ENCODE measurements around the gene AGO1.
"Not testable (repeated sequence)": the region's sequence is repeated elsewhere in the genome, so short reads cannot be mapped to it uniquely, and the experiment has no call there.

Gene AGO1

DNA sequence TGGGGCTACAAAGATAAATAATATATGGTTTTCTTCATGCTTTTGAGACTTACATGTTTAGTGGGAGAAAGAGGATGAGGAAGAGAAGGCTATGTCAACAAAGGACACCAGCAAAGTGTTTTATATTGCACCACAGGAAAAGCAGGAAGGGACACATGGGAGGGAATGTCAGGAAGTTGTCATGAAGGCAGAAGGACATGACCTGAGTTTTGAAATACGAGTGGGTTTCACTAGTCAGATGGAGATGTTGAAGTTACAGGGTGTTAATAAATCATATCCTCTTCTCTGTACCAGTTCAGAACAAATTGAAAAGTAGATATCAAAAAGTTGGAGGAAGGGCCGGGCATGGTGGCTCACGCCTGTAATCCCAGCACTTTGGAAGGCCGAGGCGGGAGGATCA, 18.2 kb upstream of the AGO1 start:
- Histone ChIP-seq H3K9me2 (replicated peaks; ENCODE audit: low read depth, low read length) (no peaks in the 10 kb centered on the region), H4K20me1 (ENCODE audit: insufficient read depth, low read length, poor library complexity, severe bottlenecking) (no peaks in the 10 kb centered on the region), H3K4me2 (ENCODE audit: low read depth, low read length, poor library complexity, severe bottlenecking) (no peak overlapping the region), H3K4me3 (ENCODE audit: low read length, poor library complexity, severe bottlenecking) (no peak overlapping the region), H3F3A (ENCODE audit: low read depth) (no peaks in the 10 kb centered on the region), H3K9ac (ENCODE audit: low read depth, low read length, poor library complexity, severe bottlenecking) (no peak overlapping the region), H3K4me1 (ENCODE audit: insufficient read depth, low read length, poor library complexity, severe bottlenecking) (no peaks in the 10 kb centered on the region), H3K27me3 (ENCODE audit: insufficient read depth, low read length, poor library complexity, severe bottlenecking) (no peaks in the 10 kb centered on the region), H3K36me3 (ENCODE audit: insufficient read depth, low read length) (no peaks in the 10 kb centered on the region), H3K9me3 (ENCODE audit: insufficient read depth, low read depth, low read length) (no peaks in the 10 kb centered on the region), H3K79me2 (ENCODE audit: insufficient read depth, low read length) (no peaks in the 10 kb centered on the region), H2AFZ (ENCODE audit: low read length) (no peak overlapping the region)
- TF ChIP-seq, protein P1, sequence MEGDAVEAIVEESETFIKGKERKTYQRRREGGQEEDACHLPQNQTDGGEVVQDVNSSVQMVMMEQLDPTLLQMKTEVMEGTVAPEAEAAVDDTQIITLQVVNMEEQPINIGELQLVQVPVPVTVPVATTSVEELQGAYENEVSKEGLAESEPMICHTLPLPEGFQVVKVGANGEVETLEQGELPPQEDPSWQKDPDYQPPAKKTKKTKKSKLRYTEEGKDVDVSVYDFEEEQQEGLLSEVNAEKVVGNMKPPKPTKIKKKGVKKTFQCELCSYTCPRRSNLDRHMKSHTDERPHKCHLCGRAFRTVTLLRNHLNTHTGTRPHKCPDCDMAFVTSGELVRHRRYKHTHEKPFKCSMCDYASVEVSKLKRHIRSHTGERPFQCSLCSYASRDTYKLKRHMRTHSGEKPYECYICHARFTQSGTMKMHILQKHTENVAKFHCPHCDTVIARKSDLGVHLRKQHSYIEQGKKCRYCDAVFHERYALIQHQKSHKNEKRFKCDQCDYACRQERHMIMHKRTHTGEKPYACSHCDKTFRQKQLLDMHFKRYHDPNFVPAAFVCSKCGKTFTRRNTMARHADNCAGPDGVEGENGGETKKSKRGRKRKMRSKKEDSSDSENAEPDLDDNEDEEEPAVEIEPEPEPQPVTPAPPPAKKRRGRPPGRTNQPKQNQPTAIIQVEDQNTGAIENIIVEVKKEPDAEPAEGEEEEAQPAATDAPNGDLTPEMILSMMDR (conservative IDR thresholded peaks at IDR 0.05; ENCODE audit: low read length) = no peak
- no peak for TF ChIP-seq EZH2phosphoT487 (IDR thresholded peaks at IDR 0.05; ENCODE audit: borderline replicate concordance)

DNA sequence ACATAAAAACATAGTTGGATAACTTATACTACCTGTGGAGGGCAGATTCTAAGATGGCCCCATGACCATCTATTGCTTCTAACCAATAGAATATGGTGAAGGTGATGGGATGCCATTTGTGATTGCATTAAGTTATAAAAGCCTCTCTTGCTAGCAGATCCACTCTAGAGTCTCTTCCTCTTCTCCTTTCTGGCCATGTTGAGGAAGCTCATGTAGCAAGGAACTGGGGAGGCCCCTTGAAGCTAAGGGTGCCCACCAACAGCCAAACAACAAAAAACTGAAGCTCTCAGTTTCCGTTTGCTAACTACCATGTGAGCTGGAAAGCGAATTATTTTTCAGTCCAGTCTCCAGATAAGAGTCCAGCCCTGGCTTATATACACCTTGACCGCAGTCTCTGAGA, 16.0 kb upstream of the AGO1 start:
- no peaks in the 10 kb centered on the region for H3K27me3 ChIP-seq (ENCODE audit: insufficient read depth, low read length, poor library complexity, severe bottlenecking)
- no peak overlapping the region for H3K4me2 ChIP-seq (ENCODE audit: low read depth, low read length, poor library complexity, severe bottlenecking)
- H3K79me2 ChIP-seq (ENCODE audit: insufficient read depth, low read length) = no peaks in the 10 kb centered on the region
- TF ChIP-seq, protein P1 (conservative IDR thresholded peaks at IDR 0.05; ENCODE audit: low read length) = no peak
- no peak for TF ChIP-seq EZH2phosphoT487 (IDR thresholded peaks at IDR 0.05; ENCODE audit: borderline replicate concordance)
- H3K9me2 ChIP-seq (replicated peaks; ENCODE audit: low read depth, low read length) = no peaks in the 10 kb centered on the region
- H3K9me3 ChIP-seq (ENCODE audit: insufficient read depth, low read depth, low read length) = no peaks in the 10 kb centered on the region
- no peak overlapping the region for H3K9ac ChIP-seq (ENCODE audit: low read depth, low read length, poor library complexity, severe bottlenecking)
- no peaks in the 10 kb centered on the region for H3K36me3 ChIP-seq (ENCODE audit: insufficient read depth, low read length)
- no peak overlapping the region for H3K4me3 ChIP-seq (ENCODE audit: low read length, poor library complexity, severe bottlenecking)
- no peaks in the 10 kb centered on the region for H3K4me1 ChIP-seq (ENCODE audit: insufficient read depth, low read length, poor library complexity, severe bottlenecking)
- no peak overlapping the region for H2AFZ ChIP-seq (ENCODE audit: low read length)
- H3F3A ChIP-seq (ENCODE audit: low read depth) = no peaks in the 10 kb centered on the region
- H4K20me1 ChIP-seq (ENCODE audit: insufficient read depth, low read length, poor library complexity, severe bottlenecking) = no peaks in the 10 kb centered on the region

DNA sequence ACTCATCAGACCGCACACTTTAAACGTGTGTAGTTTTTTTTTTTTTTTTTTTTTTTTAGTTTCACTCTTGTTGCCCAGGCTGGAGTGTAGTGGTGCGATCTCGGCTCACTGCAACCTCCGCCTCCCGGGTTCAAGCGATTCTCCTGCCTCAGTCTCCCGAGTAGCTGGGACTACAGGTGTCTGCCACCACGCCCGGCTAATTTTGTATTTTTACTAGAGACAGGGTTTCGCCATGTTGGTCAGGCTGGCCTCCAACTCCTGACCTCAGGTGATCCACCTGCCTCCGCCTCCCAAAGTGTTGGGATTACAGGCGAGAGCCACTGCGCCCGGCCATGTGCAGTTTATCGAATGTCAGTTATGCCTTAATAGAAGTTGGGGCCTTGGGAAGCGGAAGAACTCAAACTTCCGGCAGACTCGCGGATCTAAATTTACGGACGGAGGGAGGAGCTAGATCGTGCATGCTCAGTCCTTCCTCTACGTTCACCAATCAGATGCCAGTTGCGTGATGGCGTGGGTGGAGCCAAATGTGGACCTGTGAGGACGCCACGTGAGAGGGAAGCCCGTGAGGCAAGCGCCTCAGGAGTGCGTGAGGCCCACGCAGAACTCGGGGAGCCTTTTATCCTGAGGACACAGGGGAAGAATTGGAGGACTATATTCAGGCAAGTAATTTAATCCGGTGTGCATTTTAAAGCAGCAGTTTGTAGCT, 13.6 kb upstream of the AGO1 start:
- H3K9me3 ChIP-seq (ENCODE audit: insufficient read depth, low read depth, low read length); H3K4me3 ChIP-seq (ENCODE audit: low read length, poor library complexity, severe bottlenecking); H3F3A ChIP-seq (ENCODE audit: low read depth); H3K9me2 ChIP-seq (replicated peaks; ENCODE audit: low read depth, low read length); H3K4me1 ChIP-seq (ENCODE audit: insufficient read depth, low read length, poor library complexity, severe bottlenecking); H3K9ac ChIP-seq (ENCODE audit: low read depth, low read length, poor library complexity, severe bottlenecking); H4K20me1 ChIP-seq (ENCODE audit: insufficient read depth, low read length, poor library complexity, severe bottlenecking); H2AFZ ChIP-seq (ENCODE audit: low read length); H3K4me2 ChIP-seq (ENCODE audit: low read depth, low read length, poor library complexity, severe bottlenecking); H3K36me3 ChIP-seq (ENCODE audit: insufficient read depth, low read length); H3K79me2 ChIP-seq (ENCODE audit: insufficient read depth, low read length); H3K27me3 ChIP-seq (ENCODE audit: insufficient read depth, low read length, poor library complexity, severe bottlenecking): not testable (repeated sequence)

DNA sequence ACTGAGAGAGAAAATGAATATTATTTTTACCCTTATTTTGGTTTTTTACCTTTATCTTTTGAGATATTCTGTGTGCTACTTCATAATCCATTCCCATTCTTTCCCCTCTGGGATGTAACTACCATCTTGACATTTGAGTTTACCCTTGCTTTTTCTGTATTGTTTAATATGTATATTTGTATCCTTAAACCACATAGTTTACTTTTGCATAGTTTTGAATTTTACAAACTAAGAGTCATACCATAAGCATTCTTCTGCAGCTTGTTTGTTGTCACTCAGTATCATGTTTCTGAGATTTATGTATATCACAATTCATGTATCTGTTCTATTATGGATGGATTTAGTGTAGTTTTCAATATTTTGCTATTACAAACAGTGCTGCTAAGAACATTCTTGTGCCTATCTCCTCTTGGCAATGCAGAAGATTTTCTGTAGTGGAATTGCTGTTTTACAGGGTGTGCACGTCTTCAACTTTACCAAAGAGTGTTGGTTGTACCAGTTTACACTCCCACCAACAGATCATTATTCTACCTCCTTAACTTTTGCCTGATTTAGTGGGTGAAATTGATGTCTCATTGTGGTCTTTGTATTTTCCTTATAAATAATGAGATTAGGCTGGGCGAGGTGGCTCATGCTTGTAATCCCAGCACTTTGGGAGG, 12.2 kb upstream of the AGO1 start:
- Histone ChIP-seq H2AFZ (ENCODE audit: low read length) (no peak overlapping the region), H3K4me2 (ENCODE audit: low read depth, low read length, poor library complexity, severe bottlenecking) (no peak overlapping the region), H3K79me2 (ENCODE audit: insufficient read depth, low read length) (no peaks in the 10 kb centered on the region), H3K9ac (ENCODE audit: low read depth, low read length, poor library complexity, severe bottlenecking) (no peak overlapping the region), H3K27me3 (ENCODE audit: insufficient read depth, low read length, poor library complexity, severe bottlenecking) (no peaks in the 10 kb centered on the region), H4K20me1 (ENCODE audit: insufficient read depth, low read length, poor library complexity, severe bottlenecking) (no peaks in the 10 kb centered on the region), H3K4me3 (ENCODE audit: low read length, poor library complexity, severe bottlenecking) (no peak overlapping the region), H3K4me1 (ENCODE audit: insufficient read depth, low read length, poor library complexity, severe bottlenecking) (no peaks in the 10 kb centered on the region), H3K9me2 (replicated peaks; ENCODE audit: low read depth, low read length) (no peaks in the 10 kb centered on the region), H3F3A (ENCODE audit: low read depth) (no peaks in the 10 kb centered on the region), H3K36me3 (ENCODE audit: insufficient read depth, low read length) (no peaks in the 10 kb centered on the region), H3K9me3 (ENCODE audit: insufficient read depth, low read depth, low read length) (no peaks in the 10 kb centered on the region)
- TF ChIP-seq EZH2phosphoT487 (IDR thresholded peaks at IDR 0.05; ENCODE audit: borderline replicate concordance) = no peak
- TF ChIP-seq, protein P1 (conservative IDR thresholded peaks at IDR 0.05; ENCODE audit: low read length) = no peak

Data from Loucy (cell line).